Non-pigmented ciliary epithelial cell (primary cell): ENCODE data around the gene ZNF213.

Experiments used
- DNase-seq: peaks from one replicate; pipeline ENCODE4 v3.0.0-alpha.2; 2010; ENCODE audit warnings: low read depth

The ZNF213 gene

GRCh38 chr16:3101018-3101840, 33.6 kb upstream of the ZNF213 start:
- DNase-seq = no peak

GRCh38 chr16:3101841-3102470, 32.9 kb upstream of the ZNF213 start:
- DNase-seq = no peak

- no peak for DNase-seq
These were observed 28.5 kb upstream of the ZNF213 start for GRCh38 chr16:3106205-3106928.

GRCh38 chr16:3112058-3112880, 22.6 kb upstream of the ZNF213 start, which contains the start of gene ZNF205:
Gene ZNF205, plus strand, starts transcription at chr16:3112586. Its CDS starts 845 bp downstream, at chr16:3113431.
- DNase-seq = no peak

GRCh38 chr16:3112881-3113574, 21.8 kb upstream of the ZNF213 start:
- no peak for DNase-seq

- DNase-seq = no peak
These were observed 20.9 kb upstream of the ZNF213 start for GRCh38 chr16:3113765-3114479.

GRCh38 chr16:3115003-3115402, 19.8 kb upstream of the ZNF213 start:
- no peak for DNase-seq

- no peak for DNase-seq
These were observed 19.3 kb upstream of the ZNF213 start for GRCh38 chr16:3115561-3115960.

- no peak for DNase-seq
These were observed 16.5 kb upstream of the ZNF213 start for GRCh38 chr16:3118204-3118790.

- no peak for DNase-seq
These were observed 16.0 kb upstream of the ZNF213 start for GRCh38 chr16:3118846-3119245.

GRCh38 chr16:3119286-3119685, 15.5 kb upstream of the ZNF213 start:
- DNase-seq = no peak

GRCh38 chr16:3119701-3120408, 15.0 kb upstream of the ZNF213 start:
- no peak for DNase-seq

- DNase-seq = no peak
These were observed 14.4 kb upstream of the ZNF213 start for GRCh38 chr16:3120435-3120834.

- no peak for DNase-seq
These were observed 12.9 kb upstream of the ZNF213 start for GRCh38 chr16:3121851-3122467.

GRCh38 chr16:3122926-3123570, 11.8 kb upstream of the ZNF213 start:
- no peak for DNase-seq

- peak; percentile 69 for DNase-seq
These were observed 10.6 kb upstream of the ZNF213 start for GRCh38 chr16:3123986-3124886.

- no peak for DNase-seq
These were observed 7.1 kb upstream of the ZNF213 start for GRCh38 chr16:3127745-3128144.
